Stimulated activated CD8-positive, alpha-beta memory T cell treated with anti-CD3 and anti-CD28 coated beads, Interleukin-2, amount 100 ng/mL, for 48 hours (primary cell): ENCODE data around the gene S100A4.
"Not testable (repeated sequence)": the region's sequence is repeated elsewhere in the genome, so short reads cannot be mapped to it uniquely, and the experiment has no call there.

Source experiments
- DNase-seq, 2 donors: peaks; one replicate each; pipeline ENCODE4 v3.0.0-alpha.2; 2020; ENCODE audit warnings: low read depth in 2 of 2

The S100A4 gene

DNA sequence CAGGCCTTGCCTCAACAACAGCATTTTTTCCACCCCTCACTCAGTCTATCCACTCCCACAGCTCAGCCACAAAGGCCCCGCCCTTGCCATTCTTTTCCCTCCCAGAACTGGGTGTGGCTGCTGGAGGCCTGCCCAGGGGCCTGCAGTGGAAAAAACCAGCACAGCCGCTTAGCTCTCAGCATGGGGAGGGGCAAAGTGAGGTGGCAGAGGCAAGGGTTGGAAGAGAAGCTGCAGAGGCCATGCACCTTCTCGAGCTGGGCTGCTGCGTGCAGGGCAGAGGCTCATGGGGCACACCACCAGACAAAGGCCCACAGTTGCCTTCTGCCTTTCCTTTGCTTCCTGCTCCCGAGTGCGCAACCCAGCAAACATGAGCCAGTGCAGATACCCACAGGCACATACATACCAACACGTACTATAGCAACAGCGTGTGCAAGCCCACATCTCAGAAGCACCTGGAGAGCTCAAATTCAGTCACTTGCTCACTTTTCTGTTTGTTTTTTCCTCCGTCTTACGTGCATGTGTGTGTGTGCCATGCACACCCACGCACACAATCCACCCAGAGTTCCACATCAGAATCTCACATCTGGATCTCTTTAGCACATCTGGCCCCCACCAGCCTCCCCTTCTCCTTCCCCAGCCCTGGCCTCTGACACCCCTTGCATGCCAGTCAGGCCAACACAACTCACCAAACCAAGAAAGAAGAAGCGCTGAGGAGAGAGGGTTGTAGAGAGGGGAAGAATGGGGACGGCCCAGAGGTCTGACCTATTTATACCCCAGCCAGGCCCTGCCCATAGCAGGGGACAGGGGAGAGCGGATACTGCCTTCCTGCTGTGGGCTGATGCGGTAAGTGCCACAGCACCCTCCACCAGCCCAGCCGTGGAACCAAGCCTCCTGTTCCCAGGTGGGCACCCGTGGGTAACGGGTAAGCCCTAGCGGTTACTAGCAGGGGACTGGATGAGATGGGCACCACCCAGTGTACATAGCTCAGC, at the start of gene S100A4:
Gene S100A4 (minus strand): TSS at position 740 of the 989 bp plus-strand sequence. CDS start 1,012 bp downstream, outside the sequence.
- peak; percentile 80 to 89 for DNase-seq

DNA sequence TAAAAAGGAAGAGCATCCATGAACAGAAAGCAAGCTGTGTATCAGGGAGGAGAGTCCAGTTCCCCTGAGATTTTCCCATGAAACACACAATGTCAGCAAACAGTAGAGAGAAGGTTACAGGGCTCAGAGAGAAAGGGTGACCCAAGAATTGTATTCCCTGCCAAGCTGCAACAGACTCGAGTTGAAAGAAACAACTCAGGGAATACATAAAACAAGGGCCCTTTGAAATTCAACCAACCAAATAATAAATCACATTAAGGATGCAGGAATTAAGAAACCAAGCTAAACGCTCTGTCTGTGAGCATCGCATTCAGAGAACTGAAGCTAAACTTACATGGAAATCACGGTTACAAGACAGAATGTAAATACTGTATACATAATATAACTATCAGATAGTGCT, 47.1 kb upstream of the S100A4 start:
- DNase-seq = no peak

DNA sequence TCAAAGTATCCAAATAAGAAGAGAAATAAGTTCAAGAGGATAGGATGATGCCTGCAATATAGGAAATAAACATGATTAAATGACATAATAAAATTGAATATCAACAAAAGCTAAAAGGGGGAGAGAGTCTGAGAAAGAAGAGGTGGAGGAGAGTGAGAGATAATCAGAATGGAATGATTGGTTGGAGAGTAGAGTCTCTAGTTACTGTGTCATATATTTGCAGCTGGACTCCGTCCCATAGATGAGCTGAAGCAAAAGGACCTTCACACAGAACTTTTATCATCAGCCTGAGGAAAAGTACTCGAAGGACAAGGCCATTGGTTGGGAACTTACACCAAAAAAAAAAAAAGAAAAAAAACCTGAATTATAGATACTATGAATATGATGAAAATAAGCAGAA, 42.9 kb upstream of the S100A4 start:
- no peak for DNase-seq

DNA sequence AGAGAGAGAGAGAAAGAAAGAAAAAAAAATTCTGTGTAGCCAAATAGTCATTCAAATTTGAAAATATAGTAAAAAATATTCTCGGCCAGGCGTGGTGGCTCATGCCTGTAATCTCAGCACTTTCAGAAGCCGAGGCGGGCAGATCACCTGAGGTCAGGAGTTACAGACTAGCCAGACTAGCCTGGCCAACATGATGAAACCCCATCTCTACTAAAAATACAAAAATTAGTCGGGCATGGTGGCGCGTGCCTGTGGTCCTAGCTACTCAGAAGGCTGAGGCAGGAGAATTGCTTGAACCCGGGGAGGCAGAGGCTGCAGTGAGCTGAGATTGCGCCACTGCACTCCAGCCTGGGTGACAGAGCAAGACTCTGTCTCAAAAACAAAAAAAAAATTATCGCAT, 42.4 kb upstream of the S100A4 start:
- DNase-seq = not testable (repeated sequence)

DNA sequence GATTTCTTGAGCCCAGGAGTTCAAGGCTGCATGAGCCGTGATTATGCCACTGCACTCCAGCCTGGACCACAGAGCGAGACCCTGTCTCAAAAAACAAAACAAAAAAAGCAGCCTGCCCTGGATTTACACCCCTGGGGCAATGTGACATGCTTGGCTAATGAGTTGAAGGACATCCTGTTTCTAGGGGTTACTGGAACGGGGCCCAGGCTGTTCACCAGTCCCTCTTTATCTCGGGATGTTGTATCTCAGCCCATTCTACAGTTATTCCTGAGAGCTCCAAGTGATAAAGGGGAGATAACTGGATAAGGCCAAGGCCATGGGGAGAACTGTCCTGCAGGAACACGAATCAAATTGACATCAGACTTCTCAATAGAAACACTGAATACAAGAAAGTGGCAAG, 41.7 kb upstream of the S100A4 start:
- no peak for DNase-seq

DNA sequence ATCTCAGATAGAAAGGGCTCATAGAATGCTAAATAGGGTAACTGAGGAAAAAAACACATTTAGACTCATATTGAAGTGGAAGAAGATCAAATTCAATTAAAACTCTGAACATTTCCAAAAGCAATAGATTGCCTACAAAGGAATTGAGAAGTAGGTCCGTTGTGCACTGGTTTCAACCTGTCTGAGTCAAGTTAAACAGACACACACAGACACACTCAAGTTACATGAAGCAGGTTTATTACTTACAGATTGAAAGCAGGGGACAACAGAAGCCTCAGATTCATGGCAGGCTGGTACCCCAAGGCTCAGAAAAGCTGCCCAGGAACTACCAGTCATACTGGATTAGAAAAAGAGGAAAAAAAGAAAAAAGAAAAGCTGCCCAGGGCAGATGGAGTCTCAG, 40.7 kb upstream of the S100A4 start:
- DNase-seq = no peak

DNA sequence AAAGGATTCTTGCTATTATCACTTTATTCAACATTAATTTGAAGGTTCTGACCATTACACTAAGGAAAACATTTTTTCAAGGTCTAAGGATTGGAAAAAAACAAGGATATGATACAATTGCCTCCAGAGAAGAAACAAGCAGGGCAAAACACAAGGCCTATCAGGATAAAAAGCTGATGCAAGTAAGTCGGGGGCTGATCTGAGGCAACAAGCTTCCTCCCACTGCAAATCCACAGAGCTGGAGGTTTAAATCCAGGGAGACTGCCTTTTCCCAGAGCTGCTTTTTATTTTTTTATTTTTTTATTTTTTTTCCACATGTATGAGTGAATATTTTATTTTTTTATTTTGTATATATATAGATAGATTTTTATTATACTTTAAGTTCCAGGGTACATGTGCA, 39.4 kb upstream of the S100A4 start:
- no peak for DNase-seq

DNA sequence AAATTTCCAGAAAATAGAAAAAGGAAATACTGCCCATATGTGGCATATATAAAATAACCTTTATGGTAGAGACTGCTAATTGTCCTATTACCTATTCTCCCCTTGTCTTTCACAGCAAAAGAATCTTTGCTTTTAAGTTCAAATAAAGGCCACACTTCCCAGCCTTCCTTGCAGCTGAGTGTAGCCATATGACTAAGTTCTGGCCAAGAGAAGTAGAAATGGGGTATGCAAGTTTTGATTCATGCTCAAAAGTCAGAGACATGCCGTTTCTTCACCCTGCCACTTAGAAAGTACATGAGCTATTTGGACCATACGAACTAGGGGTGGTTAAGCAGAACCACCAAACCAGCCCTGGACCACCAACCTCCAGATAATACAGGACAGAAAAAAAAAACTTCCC, 38.4 kb upstream of the S100A4 start:
- DNase-seq = no peak

DNA sequence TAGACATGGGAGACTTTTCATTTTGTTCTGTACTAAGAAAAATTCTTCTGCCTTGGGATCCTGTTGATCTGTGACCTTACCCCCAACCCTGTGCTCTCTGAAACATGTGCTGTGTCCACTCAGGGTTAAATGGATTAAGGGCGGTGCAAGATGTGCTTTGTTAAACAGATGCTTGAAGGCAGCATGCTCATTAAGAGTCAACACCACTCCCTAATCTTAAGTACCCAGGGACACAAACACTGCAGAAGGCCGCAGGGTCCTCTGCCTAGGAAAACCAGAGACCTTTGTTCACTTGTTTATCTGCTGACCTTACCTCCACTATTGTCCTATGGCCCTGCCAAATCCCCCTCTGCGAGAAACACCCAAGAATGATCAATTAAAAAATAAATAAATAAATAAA, 37.9 kb upstream of the S100A4 start:
- not testable (repeated sequence) for DNase-seq

DNA sequence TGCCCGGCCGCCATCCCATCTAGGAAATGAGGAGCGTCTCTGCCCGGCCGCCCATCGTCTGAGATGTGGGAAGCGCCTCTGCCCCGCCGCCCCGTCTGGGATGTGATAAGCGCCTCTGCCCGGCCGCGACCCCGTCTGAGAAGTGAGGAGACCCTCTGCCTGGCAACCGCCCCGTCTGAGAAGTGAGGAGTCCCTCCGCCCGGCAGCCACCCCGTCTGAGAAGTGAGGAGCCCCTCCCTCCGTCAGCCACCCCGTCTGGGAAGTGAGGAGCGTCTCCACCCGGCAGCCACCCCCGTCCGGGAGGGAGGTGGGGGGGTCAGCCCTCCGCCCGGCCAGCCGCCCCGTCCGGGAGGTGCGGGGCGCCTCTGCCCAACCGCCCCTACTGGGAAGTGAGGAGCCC, 37.2 kb upstream of the S100A4 start:
- not testable (repeated sequence) for DNase-seq

DNA sequence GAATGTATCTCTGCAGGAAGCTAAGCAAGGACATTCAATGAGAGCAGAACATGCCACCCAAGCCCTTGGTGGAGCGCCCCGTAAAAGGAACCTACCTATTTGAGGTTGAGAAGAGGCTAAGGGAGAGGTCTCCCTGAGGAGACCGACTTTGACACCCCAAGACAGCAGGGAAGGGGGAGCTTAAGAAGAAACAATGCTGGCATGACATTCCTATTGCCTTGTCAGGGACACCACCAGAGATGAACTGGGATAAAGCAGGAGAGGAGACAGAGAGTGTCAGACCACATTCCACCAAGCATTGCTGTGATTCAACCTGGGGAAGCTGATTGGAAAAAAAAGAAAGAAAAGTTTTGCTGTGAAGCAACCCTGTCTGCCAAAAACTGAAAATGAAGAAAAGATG, 33.3 kb upstream of the S100A4 start:
- no peak for DNase-seq

DNA sequence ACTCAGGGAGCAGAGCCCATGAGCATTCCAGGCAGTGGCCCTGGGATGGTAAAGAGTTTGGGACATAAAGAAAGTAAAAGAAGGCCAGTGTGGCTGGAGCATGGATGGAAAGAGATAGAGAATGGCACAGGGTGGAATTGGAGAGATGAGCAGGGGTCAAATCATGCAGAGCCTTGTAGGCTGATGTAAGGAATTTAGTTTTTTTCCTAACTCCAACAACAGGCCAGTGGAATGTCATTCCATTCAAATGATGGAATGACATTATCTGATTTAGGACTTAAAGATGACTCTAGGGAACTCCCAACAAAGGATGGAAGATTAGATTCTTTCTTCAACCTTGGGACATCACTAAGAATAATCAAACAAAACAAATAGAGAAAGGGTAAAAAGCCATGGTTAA, 32.9 kb upstream of the S100A4 start:
- no peak for DNase-seq

DNA sequence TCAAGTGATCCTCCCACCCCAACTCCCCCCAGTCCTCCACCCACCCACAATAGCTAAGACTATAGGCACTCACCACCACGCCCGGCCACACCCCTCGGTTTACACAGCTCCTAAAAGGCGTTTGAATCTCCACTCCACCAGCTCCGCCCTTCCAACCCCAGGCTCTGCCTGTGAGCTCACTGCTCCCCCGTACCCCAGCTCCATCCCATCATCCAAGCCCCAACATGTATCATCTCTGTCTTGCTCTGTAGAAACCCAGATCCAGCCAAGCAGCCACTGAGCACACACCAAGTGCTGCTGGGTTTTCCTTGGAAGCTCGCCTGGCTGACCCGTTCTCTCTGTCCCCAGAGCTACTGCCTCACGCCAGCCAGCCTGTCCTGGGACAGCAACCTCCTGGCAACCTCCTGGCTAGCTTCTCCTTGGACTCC, 32.0 kb upstream of the S100A4 start:
- no peak for DNase-seq

DNA sequence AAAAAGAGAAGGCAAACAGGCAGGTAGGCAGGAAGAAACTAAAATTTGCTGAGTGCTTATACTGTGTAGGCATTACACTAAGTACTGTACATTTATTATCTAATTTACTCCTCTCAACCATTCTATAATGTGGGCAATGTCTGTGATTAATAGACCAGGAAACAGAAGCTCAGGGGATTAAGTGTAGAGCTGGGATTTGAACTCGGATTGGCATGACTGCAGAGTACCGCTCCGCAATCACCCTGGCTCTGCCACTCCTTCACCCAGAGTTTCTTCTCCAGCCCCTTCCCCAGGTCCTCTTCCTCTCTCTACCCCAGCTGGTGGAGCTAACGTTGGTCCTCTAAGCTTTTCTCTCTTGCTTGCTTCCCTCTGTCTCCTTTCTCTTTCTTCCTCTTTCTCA, 31.5 kb upstream of the S100A4 start:
- no peak for DNase-seq

DNA sequence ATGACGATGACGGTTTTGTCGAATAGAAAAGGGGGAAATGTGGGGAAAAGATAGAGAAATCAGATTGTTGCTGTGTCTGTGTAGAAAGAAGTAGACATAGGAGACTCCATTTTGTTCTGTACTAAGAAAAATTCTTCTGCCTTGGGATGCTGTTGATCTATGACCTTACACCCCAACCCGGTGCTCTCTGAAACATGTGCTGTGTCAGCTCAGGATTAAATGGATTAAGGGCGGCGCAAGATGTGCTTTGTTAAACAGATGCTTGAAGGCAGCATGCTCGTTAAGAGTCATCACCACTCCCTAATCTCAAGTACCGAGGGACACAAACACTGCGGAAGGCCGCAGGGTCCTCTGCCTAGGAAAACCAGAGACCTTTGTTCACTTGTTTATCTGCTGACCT, 29.9 kb upstream of the S100A4 start:
- DNase-seq = not testable (repeated sequence)

DNA sequence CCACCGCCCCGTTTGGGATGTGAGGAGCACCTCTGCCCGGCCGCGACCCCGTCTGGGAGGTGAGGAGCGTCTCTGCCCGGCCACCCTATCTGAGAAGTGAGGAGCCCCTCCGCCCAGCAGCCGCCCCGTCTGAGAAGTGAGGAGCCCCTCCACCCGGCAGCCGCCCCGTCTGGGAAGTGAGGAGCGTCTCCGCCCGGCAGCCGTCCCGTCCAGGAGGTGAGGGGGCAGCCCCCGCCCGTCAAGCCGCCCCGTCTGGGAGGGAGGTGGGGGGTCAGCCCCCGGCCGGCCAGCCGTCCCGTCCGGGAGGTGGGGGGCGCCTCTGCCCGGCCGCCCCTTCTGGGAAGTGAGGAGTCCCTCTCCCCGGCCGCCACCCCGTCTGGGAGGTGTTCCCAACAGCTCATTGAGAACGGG, 29.5 kb upstream of the S100A4 start:
- DNase-seq = not testable (repeated sequence)

DNA sequence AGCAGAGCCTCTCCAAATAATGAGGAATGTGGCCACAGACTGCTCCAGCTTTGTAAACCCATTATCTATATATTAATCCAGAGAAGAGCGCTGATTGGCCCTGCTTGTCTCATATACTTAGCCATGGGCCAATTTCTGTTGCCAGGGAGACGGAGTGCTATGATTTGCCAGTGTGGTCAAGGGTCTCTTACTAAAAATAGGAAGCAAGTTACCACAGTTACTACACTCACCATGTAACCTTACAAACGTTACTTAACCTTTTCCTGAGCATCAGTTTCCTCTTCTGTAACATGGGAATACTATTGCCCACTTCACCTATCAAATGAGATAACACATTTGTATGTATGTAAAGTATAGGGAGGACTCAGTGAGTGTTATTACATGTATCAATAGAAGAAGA, 27.7 kb upstream of the S100A4 start:
- no peak for DNase-seq

DNA sequence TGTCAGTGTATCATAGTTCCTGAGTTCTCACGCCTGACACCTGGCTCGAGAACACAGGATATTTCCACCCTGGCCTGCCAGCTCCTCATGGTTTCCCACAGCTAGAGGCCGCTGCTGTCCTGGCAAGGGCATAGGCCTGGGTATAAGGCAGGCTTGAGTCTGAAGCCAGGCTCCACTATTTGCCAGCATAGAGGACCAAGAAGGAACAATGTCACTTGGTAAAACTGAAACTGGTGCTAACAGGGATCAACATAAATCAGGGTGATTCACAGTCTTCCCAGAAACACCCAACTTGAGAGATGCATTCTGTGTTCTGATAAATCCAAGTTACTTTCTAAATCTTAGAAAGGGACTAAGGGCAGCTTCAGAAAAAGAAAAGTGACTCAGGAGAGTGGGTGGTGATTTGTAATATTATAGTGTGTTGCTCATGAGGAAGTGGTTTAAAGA, 27.0 kb upstream of the S100A4 start:
- peak in 1 of 2 donors; percentile 51 for DNase-seq

DNA sequence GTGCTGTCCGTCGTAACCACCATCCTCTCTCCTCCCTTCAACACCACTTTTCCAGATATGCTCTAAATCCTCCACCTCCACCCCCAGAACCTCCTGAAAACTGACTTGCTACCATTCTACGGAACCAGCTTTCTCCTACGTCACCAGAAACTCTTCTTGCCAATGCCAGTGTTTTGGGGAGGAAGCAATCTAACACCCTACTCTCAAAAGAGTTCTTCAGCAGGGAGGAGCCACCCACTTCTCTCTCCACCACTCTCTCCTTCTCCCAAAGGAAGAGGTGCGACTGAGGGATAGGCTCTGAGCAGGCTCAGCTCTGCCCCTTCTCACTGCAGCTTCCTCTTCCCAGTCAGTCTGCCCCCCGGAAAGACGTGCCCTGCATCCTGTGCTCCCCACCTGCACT, 26.1 kb upstream of the S100A4 start:
- DNase-seq = no peak

DNA sequence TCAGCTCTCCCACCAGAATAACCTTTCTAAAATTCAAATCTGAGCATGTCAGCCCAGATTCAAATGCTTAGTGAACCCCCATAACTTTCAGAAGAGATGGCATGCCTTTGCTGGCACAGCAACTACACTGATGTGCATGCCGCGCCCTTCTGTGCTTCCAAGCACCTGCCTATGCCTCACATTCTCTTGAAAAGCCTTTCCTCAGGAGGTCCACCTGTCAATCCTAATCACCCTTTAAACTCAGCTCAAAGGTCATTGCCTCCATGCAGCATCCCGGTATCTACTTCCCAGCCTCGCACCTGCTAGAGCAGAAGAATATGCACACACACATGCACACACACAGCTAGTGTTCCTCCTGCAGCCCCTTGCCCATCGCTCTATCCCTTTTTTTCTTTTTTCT, 25.3 kb upstream of the S100A4 start:
- DNase-seq = no peak

DNA sequence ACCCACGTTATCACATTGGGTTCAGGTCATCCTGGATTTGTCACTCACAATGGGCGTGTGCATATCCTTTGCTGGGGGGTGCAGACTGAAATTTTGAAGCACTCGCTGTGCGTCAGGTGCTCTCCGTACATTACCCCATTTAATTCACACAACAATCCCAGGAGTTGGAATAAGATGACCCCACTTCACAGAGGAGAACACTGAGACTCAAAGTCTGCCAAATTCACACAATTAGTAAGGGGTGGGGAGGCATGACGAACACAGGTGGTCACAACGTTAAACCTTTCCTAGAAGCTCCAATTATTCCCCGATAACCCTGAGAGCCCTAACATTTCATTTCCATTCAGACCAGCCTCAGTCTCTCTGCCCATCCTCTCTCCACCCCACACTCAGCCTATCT, 23.9 kb upstream of the S100A4 start:
- DNase-seq = no peak

DNA sequence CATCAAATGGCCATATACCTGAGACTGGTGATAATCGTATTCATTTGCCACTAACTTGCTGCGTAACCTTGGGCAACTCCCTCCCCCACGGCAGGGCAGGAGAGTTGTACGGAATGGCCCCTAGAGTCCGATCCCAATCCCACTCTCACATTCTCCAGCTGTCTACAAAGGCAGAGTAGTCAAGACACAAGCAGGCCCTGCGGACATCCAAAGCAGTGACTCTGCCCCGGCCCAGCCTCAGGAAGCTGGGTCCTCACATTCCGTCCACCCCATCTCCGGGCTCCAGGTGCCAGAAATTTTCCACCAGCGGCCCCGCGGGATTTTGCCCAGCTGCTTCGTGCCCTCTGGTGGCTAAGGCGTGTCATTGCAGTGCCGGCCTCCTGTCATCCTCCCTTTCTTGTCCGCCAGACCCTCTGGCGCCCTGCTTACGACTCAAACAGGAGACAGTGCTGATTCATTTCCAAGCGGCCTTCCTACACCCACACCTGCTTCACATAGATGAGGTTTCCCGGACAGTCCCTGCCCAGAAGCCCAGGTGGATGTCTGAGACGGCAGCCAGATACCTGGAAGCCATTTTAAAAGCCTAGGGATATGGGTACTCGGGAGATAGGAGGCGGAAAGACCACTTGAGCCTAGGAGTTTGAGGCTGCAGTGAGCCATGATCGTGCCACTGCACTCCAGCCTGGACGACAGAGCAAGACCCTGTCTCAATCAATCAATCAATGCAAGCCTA, 22.9 kb upstream of the S100A4 start:
- peak; percentile 68 to 83 for DNase-seq
